Mononuclear cell (primary cell): ENCODE data around the gene ZNF423. TPM values are rescaled to one million over a fixed set of nuclear protein-coding genes. Genes with fewer than 3 reads are reported as not detected.

Experiments
- H3K27me3 ChIP-seq: 2 replicates; pipeline ENCODE4 v1.6.0; 2011; ENCODE audit warnings: low read length, control low read depth; ENCODE audit not compliant: insufficient read depth
- H3K4me1 ChIP-seq: 2 replicates; pipeline ENCODE4 v1.5.1; 2011; ENCODE audit warnings: mild to moderate bottlenecking, low read length, control low read depth; ENCODE audit not compliant: insufficient read depth
- H3K4me3 ChIP-seq: 2 replicates; pipeline ENCODE4 v1.5.1; 2011; ENCODE audit warnings: mild to moderate bottlenecking, low read length, moderate library complexity
- H3K9me3 ChIP-seq: 2 replicates; pipeline ENCODE4 v1.5.1; 2011; ENCODE audit warnings: low read depth, mild to moderate bottlenecking, control low read depth, low read length
- total RNA-seq: library from RNA; depleted of rRNA; stranded (reverse); fragments of >200 nt; gene quantifications from one replicate; pipeline ENCODE4 v1.2.3, GENCODE V29; 2012

Gene ZNF423
- total RNA-seq, 1 donor: under 0.01 TPM

DNA sequence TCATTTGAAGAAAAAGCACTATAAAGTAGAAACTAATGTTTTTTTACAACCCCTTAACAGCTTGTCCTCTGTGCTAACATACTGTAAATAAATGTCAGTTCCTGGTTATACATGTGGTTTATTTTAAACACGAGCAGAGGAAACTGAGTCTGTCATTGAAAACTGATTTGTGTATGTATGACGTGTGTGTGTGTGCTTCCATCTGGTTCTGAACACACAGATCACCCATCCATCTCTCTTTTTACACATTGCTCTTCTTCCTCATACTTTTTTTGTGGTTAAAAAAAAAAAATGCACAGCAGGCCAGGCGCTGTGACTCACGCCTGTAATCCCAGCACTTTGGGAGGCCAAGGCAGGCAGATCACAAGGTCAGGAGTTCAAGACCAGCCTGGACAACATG lies 49.5 kb downstream of the ZNF423 start:
- Histone ChIP-seq H3K9me3 (no peaks in the 10 kb centered on the region), H3K4me1 (no peaks in the 10 kb centered on the region), H3K4me3 (no peak overlapping the region), H3K27me3 (no peaks in the 10 kb centered on the region)

- H3K4me1 ChIP-seq: no peaks in the 10 kb centered on the region
- H3K27me3 ChIP-seq: no peaks in the 10 kb centered on the region
- no peak overlapping the region for H3K4me3 ChIP-seq
- no peaks in the 10 kb centered on the region for H3K9me3 ChIP-seq
Measured at GRCh38 chr16:49801290-49801689, 54.6 kb downstream of the ZNF423 start.

- no peaks in the 10 kb centered on the region for H3K27me3 ChIP-seq
- H3K9me3 ChIP-seq: no peaks in the 10 kb centered on the region
- H3K4me3 ChIP-seq: no peak overlapping the region
- no peaks in the 10 kb centered on the region for H3K4me1 ChIP-seq
Measured at GRCh38 chr16:49800876-49801275, 55.0 kb downstream of the ZNF423 start.

DNA sequence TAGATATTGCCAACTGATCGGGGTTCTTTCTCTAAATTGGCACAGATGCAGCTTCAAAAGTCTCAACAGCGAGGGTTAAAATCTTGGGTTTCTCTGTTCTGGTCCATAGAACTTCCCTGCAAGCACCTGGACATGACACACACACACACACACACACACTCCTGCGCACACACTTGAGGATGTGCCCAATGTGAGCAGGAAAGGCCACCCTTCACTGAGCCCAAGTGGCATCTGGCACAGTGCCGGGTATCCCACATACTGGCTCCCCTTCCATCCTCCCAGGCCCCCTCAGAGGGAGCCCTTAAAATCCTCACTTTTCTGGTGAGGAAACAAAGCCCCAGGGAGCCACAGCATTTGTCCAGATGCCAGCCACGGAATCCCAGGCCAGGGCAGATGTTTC lies 55.5 kb downstream of the ZNF423 start:
- H3K27me3 ChIP-seq: no peaks in the 10 kb centered on the region
- H3K4me1 ChIP-seq: no peaks in the 10 kb centered on the region
- no peak overlapping the region for H3K4me3 ChIP-seq
- no peaks in the 10 kb centered on the region for H3K9me3 ChIP-seq

DNA sequence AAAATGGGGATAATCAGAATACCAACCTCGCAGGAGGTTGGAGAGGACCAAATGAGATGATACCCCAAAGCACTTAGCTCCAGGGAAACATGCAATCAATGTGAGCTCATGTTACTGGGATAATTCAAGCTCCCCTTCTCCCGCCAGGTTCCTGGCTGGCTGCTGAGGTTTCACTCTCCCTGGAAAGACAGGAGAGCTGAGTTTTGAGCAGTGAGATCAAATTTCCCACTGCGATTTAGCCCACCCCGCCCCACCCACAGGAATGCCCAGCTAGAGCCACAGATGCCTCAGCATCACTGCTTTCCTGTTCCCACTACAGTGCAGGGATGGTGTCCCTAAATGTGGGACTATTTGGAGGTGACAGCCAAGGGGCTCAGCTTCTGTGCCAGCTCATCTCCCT lies 56.7 kb downstream of the ZNF423 start:
- Histone ChIP-seq H3K27me3 (no peaks in the 10 kb centered on the region), H3K4me3 (no peak overlapping the region), H3K9me3 (no peaks in the 10 kb centered on the region), H3K4me1 (no peaks in the 10 kb centered on the region)

GRCh38 chr16:49795513-49795912 lies 60.4 kb downstream of the ZNF423 start:
- Histone ChIP-seq H3K4me1 (no peaks in the 10 kb centered on the region), H3K4me3 (no peak overlapping the region), H3K27me3 (no peaks in the 10 kb centered on the region), H3K9me3 (no peaks in the 10 kb centered on the region)

DNA sequence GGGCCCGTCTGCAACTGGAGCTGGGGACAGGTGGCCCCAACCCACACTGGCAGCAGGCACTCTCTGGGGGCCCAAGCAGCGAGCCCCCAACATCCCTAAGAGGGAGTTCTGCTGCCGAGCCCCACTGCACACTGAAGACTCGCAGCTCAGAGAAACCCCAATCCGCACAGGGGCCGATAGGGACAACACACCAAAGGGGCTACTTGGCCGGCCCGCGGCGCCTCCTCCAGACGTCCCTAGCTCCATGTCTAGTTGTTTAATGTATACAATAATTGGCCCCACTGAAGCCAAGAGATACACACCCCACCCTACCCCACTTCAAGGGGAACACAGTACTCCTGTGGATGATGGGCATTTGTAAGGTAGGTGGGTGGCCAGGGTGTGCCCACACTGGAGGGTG lies 62.7 kb downstream of the ZNF423 start:
- Histone ChIP-seq H3K4me1 (no peaks in the 10 kb centered on the region), H3K27me3 (no peaks in the 10 kb centered on the region), H3K4me3 (no peak overlapping the region), H3K9me3 (no peaks in the 10 kb centered on the region)

DNA sequence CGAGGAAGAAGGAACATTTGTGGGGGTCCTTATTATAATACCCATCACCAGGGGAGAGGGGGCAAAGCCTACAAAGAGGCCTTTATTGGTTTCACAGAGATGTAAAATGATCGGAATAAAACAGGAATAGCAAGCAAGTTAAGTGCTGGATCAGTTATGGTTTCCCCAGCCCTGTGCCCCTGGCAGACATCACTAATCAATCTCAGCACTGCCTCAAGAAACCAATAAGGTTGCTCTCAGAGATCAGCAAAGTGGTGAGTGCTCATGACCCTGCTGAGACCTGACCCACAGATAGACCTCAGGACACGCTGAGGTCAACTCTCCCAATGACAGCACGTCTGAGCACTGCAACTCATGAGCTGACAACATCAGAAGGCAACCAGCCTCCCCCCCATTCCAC lies 66.3 kb downstream of the ZNF423 start:
- H3K4me3 ChIP-seq: no peak overlapping the region
- no peaks in the 10 kb centered on the region for H3K27me3 ChIP-seq
- H3K4me1 ChIP-seq: no peaks in the 10 kb centered on the region
- H3K9me3 ChIP-seq: no peaks in the 10 kb centered on the region

DNA sequence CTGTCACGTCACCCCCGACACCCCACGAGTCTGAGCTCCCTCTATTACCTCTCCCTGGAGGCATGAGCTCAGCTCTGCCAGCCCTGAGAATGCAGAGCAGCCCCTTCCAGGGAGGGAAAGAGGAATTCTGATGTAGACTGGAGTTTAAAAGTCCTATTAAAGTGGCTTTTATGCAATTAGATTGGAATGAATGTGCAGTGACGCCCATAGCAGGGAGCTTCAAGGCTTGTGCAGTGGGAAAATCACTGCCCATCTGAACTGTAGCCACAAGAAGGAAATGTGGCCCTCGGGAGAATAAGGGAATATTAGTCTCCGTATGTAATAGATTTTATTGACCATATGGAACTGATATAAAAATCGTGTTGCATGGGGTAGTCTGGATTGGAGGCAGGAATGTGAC lies 66.9 kb downstream of the ZNF423 start:
- H3K4me3 ChIP-seq: no peak overlapping the region
- H3K27me3 ChIP-seq: no peaks in the 10 kb centered on the region
- H3K9me3 ChIP-seq: no peaks in the 10 kb centered on the region
- no peaks in the 10 kb centered on the region for H3K4me1 ChIP-seq

DNA sequence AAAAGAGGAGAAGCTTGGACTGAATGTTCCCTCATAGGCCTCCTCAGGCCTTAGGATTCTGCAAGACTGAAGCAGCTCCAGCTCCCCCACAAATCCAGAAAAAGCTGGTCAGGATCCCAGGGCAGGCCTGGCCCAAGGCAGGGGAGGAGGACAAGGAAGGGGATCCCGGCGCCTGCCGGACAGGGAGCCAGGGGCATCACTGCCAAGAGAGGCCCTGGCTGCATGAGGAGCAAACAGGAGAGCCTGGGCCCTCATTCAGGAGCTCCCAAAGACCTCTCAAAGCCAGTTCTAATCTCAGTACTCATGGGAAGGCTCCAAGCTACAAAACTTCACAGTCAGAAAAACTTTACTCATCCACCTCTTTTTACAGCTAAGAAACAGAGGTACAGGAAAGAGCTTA lies 67.3 kb downstream of the ZNF423 start:
- H3K4me1 ChIP-seq: no peaks in the 10 kb centered on the region
- no peaks in the 10 kb centered on the region for H3K27me3 ChIP-seq
- H3K9me3 ChIP-seq: no peaks in the 10 kb centered on the region
- no peak overlapping the region for H3K4me3 ChIP-seq

DNA sequence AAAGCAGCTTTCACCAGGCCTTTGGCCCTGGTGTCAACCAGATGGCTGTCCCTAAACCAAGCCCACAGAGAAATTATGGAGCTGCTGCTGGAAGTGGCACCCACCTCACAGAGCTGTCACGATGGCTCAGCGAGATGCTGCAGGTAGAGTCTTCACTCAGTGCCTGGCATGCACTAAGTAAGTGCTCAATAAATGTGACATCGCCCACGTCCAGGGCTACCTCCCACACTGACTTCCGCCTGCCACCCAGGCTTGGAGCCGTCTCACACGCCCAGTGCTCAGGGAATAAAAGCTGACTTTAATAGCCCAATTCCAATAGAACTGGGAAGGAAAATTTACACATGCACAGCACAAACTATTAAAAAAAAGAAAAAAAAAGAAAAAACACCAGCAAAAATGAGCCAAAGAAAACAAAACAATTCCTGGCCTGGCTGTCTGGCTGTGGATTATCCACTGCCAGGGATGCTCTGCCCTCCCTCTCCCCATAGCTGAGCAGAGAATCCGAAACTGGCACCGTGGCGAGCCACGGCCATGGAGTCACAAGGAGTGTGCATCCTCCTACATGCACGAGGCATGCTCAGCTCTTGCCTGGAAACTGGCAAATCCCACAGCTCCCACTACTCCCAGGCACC lies 68.9 kb downstream of the ZNF423 start:
- Histone ChIP-seq H3K4me1 (no peaks in the 10 kb centered on the region), H3K27me3 (no peaks in the 10 kb centered on the region), H3K4me3 (no peak overlapping the region), H3K9me3 (no peaks in the 10 kb centered on the region)

GRCh38 chr16:49785970-49786369 lies 69.9 kb downstream of the ZNF423 start:
- no peaks in the 10 kb centered on the region for H3K9me3 ChIP-seq
- no peaks in the 10 kb centered on the region for H3K27me3 ChIP-seq
- H3K4me3 ChIP-seq: no peak overlapping the region
- H3K4me1 ChIP-seq: no peaks in the 10 kb centered on the region

GRCh38 chr16:49782405-49782804 lies 73.5 kb downstream of the ZNF423 start:
- H3K9me3 ChIP-seq: no peaks in the 10 kb centered on the region
- H3K4me1 ChIP-seq: no peaks in the 10 kb centered on the region
- no peaks in the 10 kb centered on the region for H3K27me3 ChIP-seq
- H3K4me3 ChIP-seq: no peak overlapping the region

- Histone ChIP-seq H3K4me3 (no peak overlapping the region), H3K9me3 (no peaks in the 10 kb centered on the region), H3K27me3 (no peaks in the 10 kb centered on the region), H3K4me1 (no peaks in the 10 kb centered on the region)
Measured at GRCh38 chr16:49781401-49781800, 74.5 kb downstream of the ZNF423 start.

DNA sequence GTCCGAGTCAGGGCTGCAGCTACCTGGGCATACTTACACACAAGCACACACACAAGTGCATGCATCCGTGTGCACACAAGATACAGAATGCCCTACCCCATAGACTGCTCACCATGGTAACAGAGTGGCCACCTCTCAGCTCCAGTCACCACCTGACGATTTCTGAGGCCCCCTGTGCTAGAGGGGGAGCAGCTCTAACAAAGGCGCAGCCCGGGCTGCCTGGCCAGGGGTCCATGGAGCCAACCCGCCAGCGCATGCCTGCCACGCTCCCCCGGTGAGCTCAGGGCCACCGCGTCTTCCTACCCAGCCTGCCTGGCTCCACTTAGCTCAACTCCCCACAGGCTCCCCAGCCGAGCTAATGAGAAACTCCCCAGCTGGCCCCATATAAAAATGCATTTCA lies 75.5 kb downstream of the ZNF423 start:
- no peaks in the 10 kb centered on the region for H3K4me1 ChIP-seq
- H3K27me3 ChIP-seq: no peaks in the 10 kb centered on the region
- H3K4me3 ChIP-seq: no peak overlapping the region
- H3K9me3 ChIP-seq: no peaks in the 10 kb centered on the region

DNA sequence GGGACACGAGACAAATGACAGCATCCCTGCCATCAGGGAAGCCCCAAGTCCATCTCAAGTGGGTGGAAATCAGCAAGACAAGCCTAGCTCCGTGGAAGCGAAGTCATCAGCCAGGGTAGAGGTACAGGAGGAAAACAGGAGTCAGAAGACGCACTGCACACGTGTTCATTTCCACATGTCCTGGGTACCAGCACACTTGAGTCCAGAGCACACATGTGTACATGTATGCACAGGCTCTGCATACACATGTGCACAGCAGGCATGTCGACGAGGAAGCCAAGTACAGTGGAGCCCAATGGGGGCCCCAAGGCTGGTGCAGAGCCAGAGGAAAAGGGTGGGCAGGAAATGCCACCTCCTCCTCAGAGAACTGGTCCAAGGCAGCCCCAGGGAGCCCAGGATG lies 75.9 kb downstream of the ZNF423 start:
- Histone ChIP-seq H3K9me3 (no peaks in the 10 kb centered on the region), H3K4me3 (no peak overlapping the region), H3K27me3 (no peaks in the 10 kb centered on the region), H3K4me1 (no peaks in the 10 kb centered on the region)
